Measurements from ENCODE around the gene ELOVL1. TPM values are rescaled to one million over a fixed set of nuclear protein-coding genes. Genes with fewer than 3 reads are reported as not detected.
A peak's percentile ranks its signal among the peaks of the same experiment; 100 is the strongest.

The ELOVL1 gene
- total RNA-seq, 2 donors from 2014 or later = 24.3 to 41.4 TPM

DNA sequence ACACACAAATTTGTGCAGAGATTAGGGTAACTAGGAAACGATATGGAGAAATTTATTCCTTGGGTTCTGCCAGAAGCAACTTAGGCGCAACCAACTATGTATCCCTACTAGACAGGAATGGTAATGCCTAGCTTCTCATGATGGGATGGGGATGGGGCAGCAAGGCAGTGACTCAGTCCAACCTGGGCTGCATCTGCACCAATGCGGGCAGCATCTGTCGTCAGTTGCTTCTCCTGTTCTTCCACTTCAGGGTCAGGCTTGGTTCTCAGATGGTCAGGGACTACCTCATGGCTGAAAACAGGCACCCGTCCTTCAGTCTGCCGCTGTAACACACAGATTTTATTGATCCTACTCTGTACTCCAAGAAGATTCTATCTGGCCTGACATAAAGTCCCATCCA, 18.9 kb upstream of the ELOVL1 start:
- Histone ChIP-seq H3K9me3 (no peaks in the 10 kb centered on the region), H3K4me3 (no peak overlapping the region), H3K27me3 (no peaks in the 10 kb centered on the region), H3K4me1 (peaks cover 0 to 48% of the 10 kb centered on the region in 2 donors), H3K27ac (no peak overlapping the region), H3K36me3 (peaks cover 50% of the 10 kb centered on the region)
- TF ChIP-seq CTCF (IDR thresholded peaks at IDR 0.05) = no peak
- no peak for DNase-seq (ENCODE audit: low spot score)

DNA sequence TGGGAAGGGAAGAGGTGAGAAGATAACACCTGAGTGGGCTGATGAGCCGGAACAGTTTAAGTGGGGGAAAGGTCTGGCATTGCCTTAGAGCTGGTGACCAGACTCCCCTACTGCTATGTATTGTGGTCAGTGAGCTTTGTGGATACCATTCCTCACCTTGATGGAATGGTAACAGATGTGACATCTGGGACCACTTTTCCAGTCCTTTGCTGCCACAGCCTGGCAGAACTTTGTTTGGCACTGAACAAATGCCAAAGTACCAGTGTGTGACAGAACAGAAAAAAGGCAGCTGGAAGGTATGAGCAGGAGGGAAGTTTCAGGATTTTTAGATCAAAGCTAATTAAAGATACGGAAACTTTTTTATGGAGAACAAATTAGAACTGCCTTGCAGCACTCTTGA, 15.6 kb upstream of the ELOVL1 start:
- Histone ChIP-seq H3K27ac (no peak overlapping the region), H3K36me3 (peaks cover 50% of the 10 kb centered on the region), H3K4me3 (no peak overlapping the region), H3K27me3 (no peaks in the 10 kb centered on the region), H3K9me3 (no peaks in the 10 kb centered on the region), H3K4me1 (peaks cover 0 to 35% of the 10 kb centered on the region in 2 donors)
- TF ChIP-seq CTCF (IDR thresholded peaks at IDR 0.05) = peak in 1 of 2 donors; percentile 46
- DNase-seq (ENCODE audit: low spot score) = no peak

DNA sequence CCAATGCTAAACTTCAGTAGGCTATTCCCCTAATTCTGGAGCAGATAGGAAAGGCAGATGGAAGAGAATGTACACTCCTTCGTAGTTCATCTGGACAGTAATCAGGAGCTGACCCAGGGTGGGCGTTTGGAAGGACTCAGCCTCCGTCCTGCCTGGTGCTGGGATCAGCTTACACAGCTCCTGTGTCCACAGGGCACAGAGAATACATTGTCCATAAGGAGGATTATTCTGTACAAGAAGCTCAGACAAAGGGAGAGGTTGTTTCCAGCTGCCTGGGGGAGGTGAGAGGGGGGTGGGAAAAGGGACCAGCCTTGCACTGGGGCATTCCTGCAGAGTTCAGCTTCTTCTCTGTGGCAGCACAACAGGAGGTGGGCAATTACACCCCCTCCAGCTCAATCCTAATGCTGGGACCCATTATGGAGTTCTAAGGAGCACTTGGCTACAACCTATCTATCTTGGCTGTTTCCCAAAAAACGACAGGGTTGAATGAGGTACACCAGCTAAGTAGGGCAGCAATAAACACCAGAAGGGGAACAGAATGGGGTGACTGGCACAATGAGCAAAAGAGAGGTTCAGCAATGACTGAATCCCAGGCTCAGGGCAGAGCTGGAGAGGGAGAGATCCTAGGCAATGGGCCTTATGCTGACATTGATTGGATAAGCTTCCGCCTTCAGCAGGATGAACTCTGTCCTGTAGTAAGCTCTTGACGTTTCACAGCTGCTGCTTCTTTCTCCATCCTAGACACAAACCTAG, 14.4 kb upstream of the ELOVL1 start:
- peaks cover 0 to 26% of the 10 kb centered on the region in 2 donors for H3K4me1 ChIP-seq
- peaks cover 46% of the 10 kb centered on the region for H3K36me3 ChIP-seq
- H3K4me3 ChIP-seq = no peak overlapping the region
- no peak for TF ChIP-seq CTCF (IDR thresholded peaks at IDR 0.05)
- DNase-seq (ENCODE audit: low spot score) = no peak
- no peaks in the 10 kb centered on the region for H3K27me3 ChIP-seq
- H3K9me3 ChIP-seq = no peaks in the 10 kb centered on the region
- H3K27ac ChIP-seq = peak overlapping the region in 1 of 2 donors; percentile 13

GRCh38 chr1:43381612-43382011, 13.8 kb upstream of the ELOVL1 start:
- Histone ChIP-seq H3K4me3 (no peak overlapping the region), H3K27ac (peak overlapping the region in 1 of 2 donors; percentile 13), H3K4me1 (peaks cover 0 to 26% of the 10 kb centered on the region in 2 donors), H3K27me3 (no peaks in the 10 kb centered on the region), H3K36me3 (peaks cover 40% of the 10 kb centered on the region), H3K9me3 (no peaks in the 10 kb centered on the region)
- no peak for TF ChIP-seq CTCF (IDR thresholded peaks at IDR 0.05)
- no peak for DNase-seq (ENCODE audit: low spot score)

DNA sequence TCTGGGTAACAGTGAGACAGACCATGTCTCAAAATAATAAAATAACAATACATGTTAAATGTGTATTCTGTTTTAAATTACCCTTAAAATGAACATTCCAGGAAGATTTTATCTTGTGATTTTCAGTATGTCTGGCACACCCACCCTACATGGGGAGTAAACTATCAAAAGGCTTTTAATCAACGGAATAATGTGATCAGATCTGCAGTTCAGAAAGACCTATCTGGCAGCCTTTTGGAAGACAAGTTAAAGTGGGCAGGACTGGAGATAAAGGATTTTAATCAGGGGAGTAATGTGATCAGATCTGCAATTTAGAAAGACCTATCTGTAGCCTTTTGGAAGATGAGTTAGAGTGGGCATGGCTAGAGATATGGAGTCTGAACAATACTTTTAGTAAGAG, 11.7 kb upstream of the ELOVL1 start:
- no peak for DNase-seq (ENCODE audit: low spot score)
- Histone ChIP-seq H3K4me1 (peaks cover 0 to 26% of the 10 kb centered on the region in 2 donors), H3K36me3 (peaks cover 19% of the 10 kb centered on the region), H3K4me3 (no peak overlapping the region), H3K27me3 (no peaks in the 10 kb centered on the region), H3K9me3 (no peaks in the 10 kb centered on the region), H3K27ac (no peak overlapping the region)
- TF ChIP-seq CTCF (IDR thresholded peaks at IDR 0.05) = no peak

DNA sequence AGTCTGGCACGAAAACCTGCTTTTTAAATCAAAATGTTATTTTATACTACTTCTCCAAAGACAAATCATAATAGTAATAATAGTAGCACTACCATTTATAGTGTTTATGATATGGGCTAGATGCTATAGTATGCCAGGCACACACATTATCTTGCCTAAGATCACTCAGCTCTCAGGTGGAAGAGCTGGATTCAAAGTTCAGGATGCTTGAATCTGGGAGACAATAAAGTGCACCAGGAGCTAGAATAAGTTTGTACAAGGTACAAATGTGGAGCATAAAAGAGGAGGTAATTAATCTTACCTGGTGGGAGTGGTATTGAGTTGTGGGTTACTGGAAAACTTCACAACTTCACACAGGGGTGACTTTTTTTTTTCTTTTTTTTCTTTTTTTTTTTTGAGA, 10.0 kb upstream of the ELOVL1 start:
- DNase-seq (ENCODE audit: low spot score) = no peak
- Histone ChIP-seq H3K36me3 (peaks cover 3% of the 10 kb centered on the region), H3K27ac (no peak overlapping the region), H3K4me1 (peaks cover 0 to 28% of the 10 kb centered on the region in 2 donors), H3K9me3 (no peaks in the 10 kb centered on the region), H3K4me3 (no peak overlapping the region), H3K27me3 (no peaks in the 10 kb centered on the region)
- no peak for TF ChIP-seq CTCF (IDR thresholded peaks at IDR 0.05)

Data from right atrium auricular region (tissue), 2 donors.